T-helper 22 cell (primary cell): Measurements from ENCODE around the gene ENDOU.

ENCODE experiments used
- DNase-seq: peaks from one replicate; pipeline ENCODE4 v3.0.0-alpha.2; 2020; ENCODE audit warnings: low read depth

Gene ENDOU

DNA sequence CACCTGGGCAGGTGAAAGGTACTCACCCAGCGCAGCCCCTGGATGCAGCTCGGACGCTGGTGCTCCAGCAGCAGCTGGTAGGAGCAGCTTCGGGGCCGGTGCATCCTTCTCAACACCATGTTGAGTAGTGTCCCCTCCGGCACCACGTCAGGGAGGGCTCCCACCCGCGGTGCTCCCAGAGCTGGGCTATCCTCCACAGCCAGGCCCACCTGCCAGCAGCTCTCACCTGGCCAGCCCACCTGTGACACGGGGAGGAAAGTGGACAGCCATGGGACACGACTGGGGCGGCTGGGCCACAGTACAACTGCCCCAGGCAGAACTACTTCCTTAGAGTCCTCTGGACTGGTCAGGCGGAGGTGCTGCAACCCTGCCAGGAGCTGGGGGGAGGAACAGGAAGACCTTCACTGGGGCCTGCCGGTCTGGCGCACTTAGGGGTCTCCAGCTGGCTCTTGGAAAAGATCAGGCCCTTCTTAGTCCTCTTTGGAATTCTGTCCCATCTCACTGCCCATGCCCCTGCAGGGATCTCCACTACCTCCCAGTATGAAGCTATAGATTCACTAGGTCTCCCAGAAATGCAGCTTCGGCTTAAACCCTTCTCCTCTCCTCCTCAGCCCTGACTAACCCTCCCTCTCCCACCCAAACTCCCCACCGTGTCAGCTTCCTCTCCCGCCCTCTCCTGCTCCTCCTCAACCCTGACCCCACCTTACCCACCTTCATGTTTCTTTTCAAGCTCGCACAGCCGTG lies 32.7 kb upstream of the ENDOU start:
- DNase-seq = no peak

DNA sequence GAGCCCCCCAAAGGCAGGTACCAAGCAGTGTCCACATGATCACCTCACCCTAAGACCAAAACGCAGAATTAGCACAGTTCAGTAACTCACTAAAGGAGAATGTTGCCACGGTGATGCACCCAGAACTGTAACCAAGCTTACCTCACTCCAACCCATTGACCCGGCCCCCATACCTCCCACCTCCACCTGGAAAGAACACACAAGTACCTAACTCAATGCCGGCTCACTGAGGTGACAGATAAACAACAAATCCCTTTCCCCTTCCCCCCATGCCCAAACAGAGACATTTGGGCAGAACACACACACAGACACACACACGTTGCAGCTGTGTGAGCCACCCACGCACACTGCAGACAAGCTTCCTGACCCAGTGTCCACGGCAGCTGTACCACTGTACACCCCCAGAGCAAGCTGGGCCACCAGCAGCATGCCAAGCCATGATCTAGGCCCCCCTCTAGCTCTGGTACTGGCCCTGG lies 32.1 kb upstream of the ENDOU start:
- DNase-seq = no peak

- no peak for DNase-seq
These were observed 30.6 kb upstream of the ENDOU start for GRCh38 chr12:47755655-47756562.

- DNase-seq = no peak
These were observed 29.6 kb upstream of the ENDOU start for GRCh38 chr12:47754881-47755280.

GRCh38 chr12:47754126-47754525 lies 28.8 kb upstream of the ENDOU start:
- DNase-seq = no peak

DNA sequence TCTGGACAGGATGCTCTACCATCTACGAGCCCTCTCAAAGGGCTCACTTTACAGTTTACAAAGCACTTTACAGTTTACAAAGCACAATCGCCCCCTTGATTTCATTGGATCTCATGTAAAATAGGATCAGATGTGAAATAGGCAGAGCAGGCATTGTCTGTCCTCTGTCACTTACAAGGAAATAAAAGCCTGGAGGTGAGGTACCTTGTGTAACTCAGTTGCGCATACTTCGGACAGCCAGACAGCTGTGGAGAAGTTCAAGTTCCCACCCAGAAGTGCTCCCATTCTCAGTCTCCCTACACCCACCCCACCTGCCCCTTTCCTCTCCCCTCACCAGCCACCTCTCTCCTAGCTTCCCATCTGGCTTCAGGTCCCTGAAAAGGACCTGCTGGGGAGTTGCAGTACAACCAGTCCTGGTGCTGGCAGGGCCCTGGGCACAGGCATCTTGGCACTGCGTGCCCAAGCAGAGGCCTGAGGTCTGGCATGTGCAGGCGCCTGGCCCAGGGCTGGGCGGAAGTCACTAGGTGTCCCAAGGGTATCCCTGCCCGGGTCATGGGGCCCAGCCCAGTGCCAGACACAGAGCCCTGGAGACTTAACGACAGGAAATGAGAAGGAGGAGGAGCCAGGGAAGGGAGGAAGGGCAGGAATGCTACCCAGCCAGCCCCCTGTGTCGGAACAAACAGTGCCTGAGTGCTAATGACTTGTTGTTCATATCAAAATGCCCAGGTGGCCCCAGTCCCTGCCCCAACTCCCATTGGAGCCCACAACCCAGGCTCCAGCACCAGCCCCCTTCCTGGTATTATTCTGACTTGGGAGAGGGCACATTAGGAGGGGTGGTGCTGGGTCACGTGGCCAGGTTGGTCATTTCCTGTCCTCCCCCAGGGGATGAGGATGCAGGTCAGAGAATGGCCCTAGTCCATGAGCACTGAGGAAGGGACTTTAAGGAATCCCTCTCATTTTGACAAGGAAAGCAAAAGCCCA lies 28.0 kb upstream of the ENDOU start:
- DNase-seq = no peak

GRCh38 chr12:47752552-47752951 lies 27.3 kb upstream of the ENDOU start:
- DNase-seq = no peak

- DNase-seq = no peak
These were observed 26.8 kb upstream of the ENDOU start for GRCh38 chr12:47752121-47752520.

GRCh38 chr12:47751561-47751960 lies 26.3 kb upstream of the ENDOU start:
- DNase-seq = no peak

DNA sequence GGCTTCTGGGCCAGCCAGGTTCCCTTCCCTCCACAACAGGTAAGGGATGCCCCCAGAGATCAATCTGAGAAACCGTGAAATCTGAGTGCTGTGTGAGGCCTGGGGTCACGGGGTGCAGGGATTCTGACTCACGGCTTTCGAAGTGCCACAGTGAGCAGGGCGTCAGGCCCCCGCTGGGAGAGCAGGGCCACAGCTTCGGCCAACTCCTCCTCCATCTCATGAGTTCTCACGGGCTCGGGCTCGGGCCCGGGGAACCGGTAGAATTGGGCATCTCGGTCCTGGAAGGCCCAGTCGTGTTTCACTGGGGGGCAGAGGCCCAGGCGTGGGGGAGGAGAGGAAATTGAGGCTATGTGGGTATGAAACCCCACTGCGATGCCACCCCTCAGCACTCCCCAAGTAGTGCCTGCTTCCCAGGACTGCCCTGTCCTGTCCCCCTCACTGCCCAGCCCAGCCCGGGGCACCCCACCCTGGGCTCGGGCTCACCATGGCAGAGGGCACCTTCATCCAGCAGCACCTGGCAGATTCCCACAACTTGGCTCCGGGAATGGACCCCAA lies 25.7 kb upstream of the ENDOU start:
- DNase-seq = no peak

DNA sequence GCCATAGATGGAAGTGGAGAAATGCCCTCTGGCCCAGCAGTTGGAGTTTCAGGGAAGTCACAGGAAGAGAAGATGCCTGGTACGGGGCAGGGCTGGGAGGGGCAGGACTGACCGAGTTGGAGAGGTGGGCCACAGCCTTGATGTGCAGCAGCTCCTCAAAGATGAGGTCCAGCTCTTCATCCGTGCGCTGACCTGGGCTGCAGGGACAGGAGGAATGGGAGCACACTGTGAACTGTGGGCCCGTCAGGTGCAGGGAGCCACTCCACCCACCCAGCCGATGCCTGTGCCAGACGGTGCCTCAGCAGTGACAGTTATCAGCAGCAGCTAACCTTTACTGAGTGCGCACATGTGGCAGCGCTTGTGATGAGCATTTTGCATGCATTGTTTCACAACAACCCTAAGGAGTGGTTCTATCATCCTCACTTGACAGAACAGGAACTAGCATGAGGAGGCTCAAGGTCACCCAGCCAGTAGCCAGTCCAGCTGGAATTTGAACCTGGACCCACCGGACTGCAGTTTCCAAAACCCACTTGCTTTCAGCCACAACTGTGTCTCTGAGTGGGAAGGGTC lies 25.0 kb upstream of the ENDOU start:
- DNase-seq = no peak

GRCh38 chr12:47748899-47749298 lies 23.6 kb upstream of the ENDOU start:
- DNase-seq = no peak

DNA sequence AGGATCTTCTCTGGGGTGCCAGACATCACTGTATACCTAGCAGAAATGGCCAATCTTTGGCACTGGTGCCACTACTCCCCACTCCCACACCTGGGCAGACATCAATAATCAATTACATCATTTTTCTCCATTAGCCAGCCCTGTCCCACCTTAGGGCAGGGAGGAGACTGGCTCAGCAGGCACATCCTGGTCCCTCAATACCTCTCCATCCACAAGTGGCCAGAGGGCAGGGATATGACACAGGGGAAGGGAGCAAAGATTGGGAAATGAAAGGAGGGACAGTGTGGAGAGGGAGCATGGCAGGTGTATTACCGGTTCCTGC lies 23.2 kb upstream of the ENDOU start:
- DNase-seq = no peak

- no peak for DNase-seq
These were observed 22.6 kb upstream of the ENDOU start for GRCh38 chr12:47747596-47748506.

DNA sequence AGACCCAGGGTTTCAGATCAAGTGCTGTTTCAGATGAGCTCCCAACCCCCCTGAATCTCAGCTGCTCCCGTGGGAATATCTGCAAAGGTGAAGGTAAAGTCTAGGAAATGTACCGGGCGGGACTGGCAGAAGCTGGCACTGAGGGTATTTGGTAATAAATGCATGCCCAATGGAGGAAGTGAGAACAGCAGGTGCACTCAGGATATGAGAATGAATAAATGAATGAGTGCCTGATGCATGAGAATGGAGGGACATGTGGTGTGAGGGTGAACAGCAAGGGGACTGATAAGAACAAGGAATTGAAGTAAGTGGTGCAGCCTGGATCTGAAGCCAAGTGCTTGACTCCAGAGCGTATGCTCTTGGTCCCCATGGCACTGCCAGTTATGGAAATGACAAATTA lies 21.8 kb upstream of the ENDOU start:
- DNase-seq = no peak

GRCh38 chr12:47746523-47746922 lies 21.2 kb upstream of the ENDOU start:
- DNase-seq = no peak

GRCh38 chr12:47746073-47746472 lies 20.8 kb upstream of the ENDOU start:
- no peak for DNase-seq

DNA sequence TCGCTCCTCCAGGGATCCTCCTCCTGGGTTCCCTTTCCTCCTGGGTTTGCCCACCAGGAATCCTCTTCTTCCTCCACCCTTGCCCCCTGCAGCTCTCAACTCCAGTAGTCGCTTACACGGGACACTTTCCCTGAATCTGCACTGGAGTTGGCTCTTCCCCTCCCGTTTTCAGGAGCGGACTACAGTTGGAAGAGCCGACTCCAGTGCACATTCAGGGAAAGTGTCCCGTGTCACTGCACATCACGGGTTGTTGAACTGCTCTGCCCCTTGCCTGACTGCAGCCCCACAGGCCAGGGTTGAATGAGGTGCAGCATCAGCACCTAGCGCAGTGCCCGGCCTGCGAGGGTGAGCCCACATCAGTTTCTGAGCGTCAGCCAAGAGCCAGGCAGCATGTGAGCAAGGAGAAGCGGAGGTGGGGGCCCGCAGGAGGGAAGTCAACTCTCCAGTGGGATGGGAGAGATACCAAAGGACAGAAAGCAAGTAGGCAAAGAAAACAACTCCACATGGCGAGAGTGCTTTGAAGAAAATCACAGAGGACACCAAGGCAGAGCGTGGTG lies 20.3 kb upstream of the ENDOU start:
- no peak for DNase-seq

DNA sequence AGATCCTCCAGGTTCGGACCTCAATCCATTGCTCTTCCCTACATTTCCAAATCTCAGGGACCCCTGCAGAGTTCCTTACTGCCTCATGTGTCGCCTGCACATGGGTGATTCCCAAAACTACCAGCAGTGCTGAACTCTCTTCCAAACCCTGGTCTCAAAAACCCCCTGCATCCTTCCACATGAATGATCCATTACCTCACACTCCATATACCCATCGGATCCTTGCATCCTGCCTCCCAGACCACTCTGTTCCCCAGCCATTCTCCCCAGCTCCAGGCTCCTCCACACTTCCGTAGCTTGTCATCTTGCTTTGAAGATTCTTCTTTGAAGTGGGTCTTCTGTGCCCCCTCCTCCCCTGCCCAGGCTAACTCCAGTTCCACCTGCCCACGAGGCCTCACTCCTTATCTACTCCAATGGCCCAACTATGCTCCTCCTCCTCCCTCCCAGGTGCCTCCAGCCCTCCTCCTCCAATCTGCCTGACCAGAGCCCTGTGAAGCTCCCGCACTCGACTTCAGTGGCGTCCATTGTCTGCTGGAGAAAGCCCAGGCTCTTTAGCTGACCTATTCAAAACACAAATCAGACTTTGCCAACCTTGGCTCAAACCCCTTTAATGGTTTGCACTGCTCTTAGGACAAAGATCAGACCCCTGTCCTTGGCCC lies 19.6 kb upstream of the ENDOU start:
- DNase-seq = no peak
